ENCODE measurements around the gene OR5K1.

GRCh38 chr3:98440283-98440682 is 22.7 kb upstream of the OR5K1 start:
- TF ChIP-seq EZH2 (IDR thresholded peaks at IDR 0.05; ENCODE audit: borderline replicate concordance, low read depth, low read length, severe bottlenecking) (no peak), POLR2A (IDR thresholded peaks at IDR 0.05; ENCODE audit: low read depth, low read length) (no peak), MAX (IDR thresholded peaks at IDR 0.05; ENCODE audit: insufficient read depth, insufficient read length) (no peak), POLR2AphosphoS5 (IDR thresholded peaks at IDR 0.05; ENCODE audit: insufficient read depth, low read depth, low read length) (no peak), FOS (IDR thresholded peaks at IDR 0.05; ENCODE audit: borderline replicate concordance, insufficient read depth, low read length) (no peak), JUN (IDR thresholded peaks at IDR 0.05; ENCODE audit: borderline replicate concordance, insufficient read depth, insufficient read length, low read depth) (no peak), MYC (IDR thresholded peaks at IDR 0.05; ENCODE audit: low read depth, low read length) (no peak), GATA2 (IDR thresholded peaks at IDR 0.05; ENCODE audit: insufficient read depth, insufficient read length, low read depth, low read length) (no peak)
- TF ChIP-seq, protein P1, sequence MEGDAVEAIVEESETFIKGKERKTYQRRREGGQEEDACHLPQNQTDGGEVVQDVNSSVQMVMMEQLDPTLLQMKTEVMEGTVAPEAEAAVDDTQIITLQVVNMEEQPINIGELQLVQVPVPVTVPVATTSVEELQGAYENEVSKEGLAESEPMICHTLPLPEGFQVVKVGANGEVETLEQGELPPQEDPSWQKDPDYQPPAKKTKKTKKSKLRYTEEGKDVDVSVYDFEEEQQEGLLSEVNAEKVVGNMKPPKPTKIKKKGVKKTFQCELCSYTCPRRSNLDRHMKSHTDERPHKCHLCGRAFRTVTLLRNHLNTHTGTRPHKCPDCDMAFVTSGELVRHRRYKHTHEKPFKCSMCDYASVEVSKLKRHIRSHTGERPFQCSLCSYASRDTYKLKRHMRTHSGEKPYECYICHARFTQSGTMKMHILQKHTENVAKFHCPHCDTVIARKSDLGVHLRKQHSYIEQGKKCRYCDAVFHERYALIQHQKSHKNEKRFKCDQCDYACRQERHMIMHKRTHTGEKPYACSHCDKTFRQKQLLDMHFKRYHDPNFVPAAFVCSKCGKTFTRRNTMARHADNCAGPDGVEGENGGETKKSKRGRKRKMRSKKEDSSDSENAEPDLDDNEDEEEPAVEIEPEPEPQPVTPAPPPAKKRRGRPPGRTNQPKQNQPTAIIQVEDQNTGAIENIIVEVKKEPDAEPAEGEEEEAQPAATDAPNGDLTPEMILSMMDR (IDR thresholded peaks at IDR 0.05; ENCODE audit: extremely low read depth in 1 of 2, insufficient read depth in 1 of 2, low read depth in 1 of 2, low read length in 2 of 2), result no peak

All from endothelial cell of umbilical vein (primary cell).